OCI-LY3 (cell line): ENCODE data around the gene MFRP.

ENCODE experiments used
- EZH2phosphoT487 ChIP-seq: fragments of 200-600 bp; shearing (Covaris generic); IDR thresholded peaks from 2 replicates; pipeline ENCODE4 v1.6.1; 2018; ENCODE audit warnings: antibody characterized with exemption, mixed run types, low read depth
- TF ChIP-seq, protein P1 (sequence below): fragments of 200-600, 300-600 bp; sonication (generic); IDR thresholded peaks from 2 replicates; pipeline ENCODE4 v1.5.1; 2014; ENCODE audit warnings: antibody characterized with exemption, low read length, low read depth

DNA sequence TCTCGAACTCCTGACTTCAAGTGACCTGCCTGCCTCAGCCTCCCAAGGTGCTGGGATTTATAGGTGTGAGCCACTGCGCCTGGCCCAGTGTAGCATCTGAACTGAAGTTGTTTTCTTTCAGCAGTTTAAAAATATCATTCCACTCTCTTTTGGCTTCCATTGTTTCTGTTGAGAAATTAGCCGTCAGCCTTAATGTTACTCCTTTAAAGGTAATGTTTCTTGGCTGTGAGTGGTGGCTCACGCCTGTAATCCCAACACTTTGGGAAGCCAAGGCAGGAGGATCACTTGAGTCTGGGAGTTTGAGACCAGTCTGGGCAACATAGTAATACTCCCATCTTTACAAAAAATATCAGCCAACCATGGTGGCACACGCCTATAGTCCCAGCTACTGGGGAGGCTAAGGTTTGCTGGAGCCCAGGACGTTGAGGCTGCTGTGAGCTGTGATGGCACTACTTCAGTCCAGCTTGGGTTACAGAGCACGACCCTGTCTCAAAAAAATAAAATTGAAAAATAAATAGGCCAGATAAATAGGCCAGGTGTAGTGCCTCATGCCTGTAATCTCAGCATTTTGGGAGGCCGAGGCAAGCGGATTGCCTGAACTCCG is 55.5 kb downstream of the MFRP start:
- TF ChIP-seq, protein P1, sequence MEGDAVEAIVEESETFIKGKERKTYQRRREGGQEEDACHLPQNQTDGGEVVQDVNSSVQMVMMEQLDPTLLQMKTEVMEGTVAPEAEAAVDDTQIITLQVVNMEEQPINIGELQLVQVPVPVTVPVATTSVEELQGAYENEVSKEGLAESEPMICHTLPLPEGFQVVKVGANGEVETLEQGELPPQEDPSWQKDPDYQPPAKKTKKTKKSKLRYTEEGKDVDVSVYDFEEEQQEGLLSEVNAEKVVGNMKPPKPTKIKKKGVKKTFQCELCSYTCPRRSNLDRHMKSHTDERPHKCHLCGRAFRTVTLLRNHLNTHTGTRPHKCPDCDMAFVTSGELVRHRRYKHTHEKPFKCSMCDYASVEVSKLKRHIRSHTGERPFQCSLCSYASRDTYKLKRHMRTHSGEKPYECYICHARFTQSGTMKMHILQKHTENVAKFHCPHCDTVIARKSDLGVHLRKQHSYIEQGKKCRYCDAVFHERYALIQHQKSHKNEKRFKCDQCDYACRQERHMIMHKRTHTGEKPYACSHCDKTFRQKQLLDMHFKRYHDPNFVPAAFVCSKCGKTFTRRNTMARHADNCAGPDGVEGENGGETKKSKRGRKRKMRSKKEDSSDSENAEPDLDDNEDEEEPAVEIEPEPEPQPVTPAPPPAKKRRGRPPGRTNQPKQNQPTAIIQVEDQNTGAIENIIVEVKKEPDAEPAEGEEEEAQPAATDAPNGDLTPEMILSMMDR, result no peak
- no peak for TF ChIP-seq EZH2phosphoT487
